Measurements from ENCODE around the gene SPAG16.

GRCh38 chr2:213764849-213765248, 480.6 kb downstream of the SPAG16 start:
- TF ChIP-seq CTCF (IDR thresholded peaks at IDR 0.05), result no peak
- TF ChIP-seq POLR2A (IDR thresholded peaks at IDR 0.05), result no peak

All from body of pancreas (tissue), 4 donors.